WTC11 (cell line): ENCODE data around the gene FBP1. TPM values are rescaled to one million over a fixed set of nuclear protein-coding genes. Genes with fewer than 3 reads are reported as not detected.

ENCODE experiments used
- ATAC-seq: fragments of 200-7000 bp; cut with Tn5 transposase; 2 replicates; pipeline ENCODE4 v1.10.0; 2021; ENCODE audit warnings: mild to moderate bottlenecking, moderate library complexity
- CTCF ChIA-PET: fragments of 300-600 bp; sonication (Branson Sonifier 250); formaldehyde crosslinking; loops from one replicate; lab custom pipeline; 2021; ENCODE audit warnings: antibody characterized with exemption; lab: Charles Lee
- POLR2A ChIA-PET: fragments of 350-600 bp; sonication (Branson Sonifier 250); formaldehyde crosslinking; loops from one replicate; lab custom pipeline; 2021; ENCODE audit warnings: antibody characterized with exemption; lab: Charles Lee
- DNase-seq: peaks from one replicate; pipeline ENCODE4 v3.0.0; 2021; ENCODE audit warnings: low spot score
- H3K27ac Mint-ChIP-seq: 2 replicates; pipeline ENCODE4 v1.8.0; 2021; ENCODE audit warnings: mixed read lengths
- H3K27me3 Mint-ChIP-seq: 2 replicates; pipeline ENCODE4 v1.8.0; 2021; ENCODE audit warnings: low read depth, mild to moderate bottlenecking, moderate library complexity, mixed read lengths
- H3K36me3 Mint-ChIP-seq: 2 replicates; pipeline ENCODE4 v1.8.0; 2021; ENCODE audit warnings: mixed read lengths
- H3K4me1 Mint-ChIP-seq: 2 replicates; pipeline ENCODE4 v1.8.0; 2022; ENCODE audit warnings: mixed read lengths
- H3K4me3 Mint-ChIP-seq: 2 replicates; pipeline ENCODE4 v1.8.0; 2021; ENCODE audit warnings: mild to moderate bottlenecking, moderate library complexity, mixed read lengths
- H3K9me3 Mint-ChIP-seq: 2 replicates; pipeline ENCODE4 v1.8.0; 2021; ENCODE audit warnings: mixed read lengths
- ARID4B ChIP-seq: sonication (generic); formaldehyde crosslinking; IDR thresholded peaks from 2 replicates; pipeline ENCODE4 v1.8.0; 2023; ENCODE audit warnings: missing genetic modification reagents, mild to moderate bottlenecking, borderline replicate concordance
- ERG ChIP-seq: fragments of 250-450 bp; sonication (Bioruptor Pico); IDR thresholded peaks from 2 replicates; pipeline ENCODE4 v1.8.0; 2021; ENCODE audit warnings: mild to moderate bottlenecking
- ESRRA ChIP-seq: sonication (generic); formaldehyde crosslinking; IDR thresholded peaks from 2 replicates; pipeline ENCODE4 v1.8.1; 2022; ENCODE audit warnings: mild to moderate bottlenecking, missing genetic modification reagents, borderline replicate concordance
- FOXK1 ChIP-seq: sonication (generic); formaldehyde crosslinking; IDR thresholded peaks from 2 replicates; pipeline ENCODE4 v1.8.0; 2022; ENCODE audit warnings: mild to moderate bottlenecking, moderate library complexity, missing genetic modification reagents
- HMGA2 ChIP-seq: fragments of 250-450 bp; sonication (Bioruptor Pico); IDR thresholded peaks from 2 replicates; pipeline ENCODE4 v1.4.0; 2021; ENCODE audit warnings: mild to moderate bottlenecking, moderate library complexity
- KAT7 ChIP-seq: sonication (generic); formaldehyde crosslinking; IDR thresholded peaks from 2 replicates; pipeline ENCODE4 v1.8.1; 2023; ENCODE audit warnings: missing genetic modification reagents, mild to moderate bottlenecking, borderline replicate concordance
- MAX ChIP-seq: sonication (generic); formaldehyde crosslinking; IDR thresholded peaks from 2 replicates; pipeline ENCODE4 v1.8.0; 2022; ENCODE audit warnings: mild to moderate bottlenecking, missing genetic modification reagents
- MLX ChIP-seq: sonication (generic); formaldehyde crosslinking; IDR thresholded peaks from 2 replicates; pipeline ENCODE4 v1.8.1; 2023; ENCODE audit warnings: mild to moderate bottlenecking, missing genetic modification reagents, moderate library complexity
- MXD4 ChIP-seq: fragments of 250-450 bp; sonication (Bioruptor Pico); IDR thresholded peaks from 2 replicates; pipeline ENCODE4 v1.8.0; 2021; ENCODE audit warnings: mild to moderate bottlenecking, moderate library complexity, borderline replicate concordance
- RELA ChIP-seq: sonication (generic); formaldehyde crosslinking; IDR thresholded peaks from 2 replicates; pipeline ENCODE4 v1.8.1; 2022; ENCODE audit warnings: missing genetic modification reagents, mild to moderate bottlenecking, borderline replicate concordance
- SOX15 ChIP-seq: fragments of 250-450 bp; sonication (Bioruptor Pico); IDR thresholded peaks from 2 replicates; pipeline ENCODE4 v1.9.0; 2021; ENCODE audit warnings: mild to moderate bottlenecking
- TP53 ChIP-seq: sonication (generic); formaldehyde crosslinking; IDR thresholded peaks from 2 replicates; pipeline ENCODE4 v1.8.1; 2023; ENCODE audit warnings: mild to moderate bottlenecking, missing genetic modification reagents
- ZBTB43 ChIP-seq: sonication (generic); formaldehyde crosslinking; IDR thresholded peaks from 2 replicates; pipeline ENCODE4 v1.8.1; 2023; ENCODE audit warnings: mild to moderate bottlenecking, missing genetic modification reagents
- ZNF121 ChIP-seq: sonication (generic); formaldehyde crosslinking; IDR thresholded peaks from 2 replicates; pipeline ENCODE4 v1.8.0; 2023; ENCODE audit warnings: missing genetic modification reagents
- ZNF671 ChIP-seq: fragments of 250-450 bp; sonication (Bioruptor Pico); IDR thresholded peaks from 2 replicates; pipeline ENCODE4 v1.8.0; 2021; ENCODE audit warnings: mild to moderate bottlenecking
- ZSCAN18 ChIP-seq: fragments of 250-450 bp; sonication (Bioruptor Pico); IDR thresholded peaks from 2 replicates; pipeline ENCODE4 v2.1.2; 2022; ENCODE audit warnings: mild to moderate bottlenecking, moderate library complexity
- total RNA-seq: library from RNA; stranded (reverse); gene quantifications from 3 replicates; pipeline ENCODE4 v1.2.3, GENCODE V29; 2021

Gene FBP1
- total RNA-seq, 1 experiment from 2014 or later: 6.4 TPM

- POLR2A ChIA-PET: interaction anchor here (1.0 kb wide), 1 partner anchor 126 kb away, joined by 3 read pairs; no protein-coding TSS in a partner anchor
- no peak for ATAC-seq
- no peaks in the 10 kb centered on the region for H3K36me3 Mint-ChIP-seq
Measured at GRCh38 chr9:94680621-94681020, 41.3 kb upstream of the FBP1 start.

GRCh38 chr9:94680020-94680419 is 40.7 kb upstream of the FBP1 start:
- ATAC-seq (no peak), DNase-seq (no peak)
- H3K4me1 Mint-ChIP-seq: peaks cover 11% of the 10 kb centered on the region
- H3K36me3 Mint-ChIP-seq: no peaks in the 10 kb centered on the region
- ChIA-PET CTCF (interaction anchor here (1.3 to 4.3 kb wide), 7 partner anchors 11 to 447 kb away, joined by 4 to 32 read pairs (median 10); no protein-coding TSS in a partner anchor), POLR2A (interaction anchor here (1.0 kb wide), 1 partner anchor 126 kb away, joined by 3 read pairs; no protein-coding TSS in a partner anchor)
- H3K9me3 Mint-ChIP-seq: peaks cover 9% of the 10 kb centered on the region
- H3K27me3 Mint-ChIP-seq: peaks cover 5% of the 10 kb centered on the region; the same call in 1 of the 2 replicates
- H3K4me3 Mint-ChIP-seq: no peak overlapping the region
- TF ChIP-seq ZSCAN18 (CRISPR knock-in tag): no peak
- TF ChIP-seq ZNF121 (CRISPR knock-in tag): no peak
- TF ChIP-seq ARID4B (CRISPR knock-in tag): no peak
- no peak for TF ChIP-seq MAX (CRISPR knock-in tag)
- no peak for TF ChIP-seq HMGA2 (CRISPR knock-in tag)
- no peak for TF ChIP-seq MXD4
- no peak for TF ChIP-seq MLX (CRISPR knock-in tag)
- no peak for TF ChIP-seq ERG (CRISPR knock-in tag)
- TF ChIP-seq ESRRA (CRISPR knock-in tag): no peak
- no peak for TF ChIP-seq ZNF671 (CRISPR knock-in tag)
- TF ChIP-seq KAT7 (CRISPR knock-in tag): no peak
- no peak for TF ChIP-seq FOXK1 (CRISPR knock-in tag)
- H3K27ac Mint-ChIP-seq: no peak overlapping the region

More at GRCh38 chr9:94680621-94681020, 41.3 kb upstream of the FBP1 start:
- no peak for TF ChIP-seq TP53
- no peak for TF ChIP-seq ZBTB43 (CRISPR knock-in tag)
- no peak for TF ChIP-seq RELA (CRISPR knock-in tag)
- no peak for TF ChIP-seq SOX15 (CRISPR knock-in tag)
- Mint-ChIP-seq H3K27me3 (peaks cover 5% of the 10 kb centered on the region; the same call in 1 of the 2 replicates), H3K27ac (no peak overlapping the region), H3K4me1 (peaks cover 11% of the 10 kb centered on the region), H3K9me3 (peaks cover 9% of the 10 kb centered on the region), H3K4me3 (no peak overlapping the region)
- DNase-seq: no peak
- CTCF ChIA-PET: interaction anchor here (0.7 to 4.3 kb wide), 21 partner anchors 11 to 655 kb away, joined by 3 to 32 read pairs (median 6); partner anchors contain the start of gene AOPEP
